Measurements from ENCODE around the gene LTV1.
"Not testable (repeated sequence)": the region's sequence is repeated elsewhere in the genome, so short reads cannot be mapped to it uniquely, and the experiment has no call there.

LTV1 gene

GRCh38 chr6:143842461-143842901, 657 bp upstream of the LTV1 start:
- DNase-seq (ENCODE audit: low read depth) = no peak

GRCh38 chr6:143843677-143843999, 500 bp downstream of the LTV1 start:
- no peak for DNase-seq (ENCODE audit: low read depth)

- no peak for DNase-seq (ENCODE audit: low read depth)
Observed at GRCh38 chr6:143844006-143844405, 868 bp downstream of the LTV1 start.

GRCh38 chr6:143845033-143845432, 1.9 kb downstream of the LTV1 start:
- DNase-seq (ENCODE audit: low read depth) = no peak

- not testable (repeated sequence) for DNase-seq (ENCODE audit: low read depth)
Observed at GRCh38 chr6:143851706-143852105, 8.6 kb downstream of the LTV1 start.

- DNase-seq (ENCODE audit: low read depth) = not testable (repeated sequence)
Observed at GRCh38 chr6:143855057-143855456, 11.9 kb downstream of the LTV1 start.

- DNase-seq (ENCODE audit: low read depth) = not testable (repeated sequence)
Observed at GRCh38 chr6:143856762-143857161, 13.6 kb downstream of the LTV1 start.

GRCh38 chr6:143857651-143858050, 14.5 kb downstream of the LTV1 start:
- no peak for DNase-seq (ENCODE audit: low read depth)

- no peak for DNase-seq (ENCODE audit: low read depth)
Observed at GRCh38 chr6:143859891-143860660, 16.9 kb downstream of the LTV1 start.

- no peak for DNase-seq (ENCODE audit: low read depth)
Observed at GRCh38 chr6:143863771-143864170, 20.6 kb downstream of the LTV1 start.

GRCh38 chr6:143864234-143864633, 21.1 kb downstream of the LTV1 start, which contains the start of gene ZC2HC1B:
Gene ZC2HC1B, plus strand, starts transcription at chr6:143864474. Its CDS starts 66 bp downstream, at chr6:143864540.
- DNase-seq (ENCODE audit: low read depth) = no peak

GRCh38 chr6:143867236-143867635, 24.1 kb downstream of the LTV1 start:
- no peak for DNase-seq (ENCODE audit: low read depth)

- not testable (repeated sequence) for DNase-seq (ENCODE audit: low read depth)
Observed at GRCh38 chr6:143868808-143869207, 25.7 kb downstream of the LTV1 start.

GRCh38 chr6:143871202-143871730, 28.1 kb downstream of the LTV1 start:
- DNase-seq (ENCODE audit: low read depth) = not testable (repeated sequence)

GRCh38 chr6:143872201-143872600, 29.1 kb downstream of the LTV1 start:
- DNase-seq (ENCODE audit: low read depth) = no peak

GRCh38 chr6:143873600-143873999, 30.5 kb downstream of the LTV1 start:
- DNase-seq (ENCODE audit: low read depth) = not testable (repeated sequence)

GRCh38 chr6:143874503-143874902, 31.4 kb downstream of the LTV1 start:
- not testable (repeated sequence) for DNase-seq (ENCODE audit: low read depth)

GRCh38 chr6:143877584-143878271, 34.6 kb downstream of the LTV1 start:
- DNase-seq (ENCODE audit: low read depth) = no peak

- no peak for DNase-seq (ENCODE audit: low read depth)
Observed at GRCh38 chr6:143878272-143878760, 35.2 kb downstream of the LTV1 start.

- DNase-seq (ENCODE audit: low read depth) = no peak
Observed at GRCh38 chr6:143880412-143880811, 37.3 kb downstream of the LTV1 start.

GRCh38 chr6:143882401-143882930, 39.3 kb downstream of the LTV1 start:
- DNase-seq (ENCODE audit: low read depth) = no peak

GRCh38 chr6:143884216-143884900, 41.2 kb downstream of the LTV1 start:
- DNase-seq (ENCODE audit: low read depth) = no peak

Data from activated gamma-delta T cell treated with anti-CD3 and anti-CD28 coated beads, Interleukin-2, amount 50 U/mL, for 16 hours (primary cell).